Ramos (cell line): ENCODE measurements around the gene EIF2A.

Source experiments
- in situ Hi-C: fragments of 300-500 bp; cut with MboI; formaldehyde crosslinking; loops from one replicate; pipeline ENCODE4 v1.14.3; 2022; ENCODE audit warnings: low sequenced_read_pairs; ENCODE audit not compliant: unreplicated experiment

The EIF2A gene

DNA sequence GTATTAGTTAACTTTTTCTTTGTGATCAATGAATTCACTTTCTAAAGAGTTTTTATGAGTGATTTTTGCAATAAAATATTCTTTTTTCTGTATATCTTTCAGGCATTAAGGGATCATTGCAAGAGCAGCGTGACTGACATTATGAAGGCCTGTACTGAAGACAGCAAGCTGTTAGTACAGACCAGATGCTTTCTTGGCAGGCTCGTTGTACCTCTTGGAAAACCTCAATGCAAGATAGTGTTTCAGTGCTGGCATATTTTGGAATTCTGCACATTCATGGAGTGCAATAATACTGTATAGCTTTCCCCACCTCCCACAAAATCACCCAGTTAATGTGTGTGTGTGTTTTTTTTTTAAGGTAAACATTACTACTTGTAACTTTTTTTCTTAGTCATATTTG is 81.0 kb downstream of the EIF2A start:
- in situ Hi-C loops: no loop called here

DNA sequence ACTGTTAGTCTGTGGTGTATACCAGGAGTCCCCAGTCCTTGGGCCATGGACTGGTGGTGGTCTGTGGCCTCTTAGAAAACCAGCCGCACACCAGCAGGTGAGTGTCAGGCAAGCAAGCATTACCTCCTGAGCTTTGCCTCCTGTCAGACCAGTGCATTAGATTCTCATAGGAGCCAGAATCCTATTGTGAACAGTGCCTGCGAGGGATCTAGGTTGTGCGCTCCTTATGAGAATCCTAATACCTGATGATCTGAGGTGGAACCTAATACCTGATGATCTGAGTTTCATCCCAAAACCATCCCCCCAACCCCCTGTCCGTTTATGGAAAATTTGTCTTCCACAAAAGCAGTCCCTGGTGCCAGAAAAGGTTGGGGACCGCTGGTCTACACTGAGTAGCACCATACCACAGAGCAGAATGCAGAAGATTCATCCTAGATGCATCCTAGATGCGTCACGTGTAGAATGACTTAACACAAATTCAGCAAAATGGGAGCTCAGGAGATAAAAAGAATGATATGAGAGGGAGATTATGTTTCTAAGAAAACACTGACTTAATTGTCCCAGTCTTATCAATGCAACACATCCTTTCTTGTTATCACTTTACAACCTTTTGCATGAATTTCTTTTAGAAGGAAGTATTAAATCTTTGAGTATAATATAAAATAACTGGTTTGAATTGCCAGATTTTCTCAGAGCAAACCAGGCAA is 85.1 kb downstream of the EIF2A start:
- in situ Hi-C loops: no loop called here

DNA sequence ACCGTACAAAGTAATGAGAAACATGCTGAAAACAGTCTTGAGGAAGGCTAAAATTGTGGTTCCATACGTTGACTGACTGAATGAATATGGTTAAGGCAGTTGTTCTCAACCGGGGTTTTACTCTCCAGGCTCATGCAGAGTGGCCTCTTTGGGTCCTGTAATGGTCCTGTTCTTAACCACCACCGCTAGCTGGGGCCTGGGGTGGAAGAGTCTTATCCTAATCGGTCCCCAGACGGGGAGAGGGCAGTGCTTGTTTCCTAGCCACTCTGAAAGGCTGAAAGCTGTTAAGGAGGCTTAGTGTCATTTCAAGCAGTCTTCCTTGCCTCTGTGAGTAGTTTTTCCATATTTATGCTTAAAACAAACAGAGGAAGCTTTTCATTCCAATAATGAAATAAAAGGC is 88.5 kb downstream of the EIF2A start:
- in situ Hi-C loops: no loop called here

DNA sequence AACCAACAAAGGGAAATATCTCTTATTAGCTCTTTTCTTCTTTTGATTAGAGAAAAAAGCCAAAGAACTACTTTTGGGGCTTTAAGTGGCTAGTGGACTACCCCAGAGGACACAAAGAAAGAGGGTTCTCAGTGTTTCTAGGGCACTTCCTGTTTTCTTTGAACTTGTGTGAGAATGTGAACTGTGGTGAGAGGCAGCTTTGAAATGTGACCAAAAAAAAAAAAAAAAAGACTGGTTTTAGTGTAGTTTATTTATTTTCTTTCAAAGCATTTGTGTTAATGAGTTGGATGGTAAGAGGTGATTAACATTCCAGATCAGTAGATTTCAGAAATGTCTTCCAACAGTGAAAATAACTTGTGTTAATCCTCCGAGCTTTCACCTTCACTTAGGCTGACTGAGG is 88.9 kb downstream of the EIF2A start:
- in situ Hi-C loops: no loop called here
